ENCODE measurements around the gene LILRA5. TPM values are rescaled to one million over a fixed set of nuclear protein-coding genes. Genes with fewer than 3 reads are reported as not detected.

The LILRA5 gene
- total and polyA plus RNA-seq, 3 experiments from 2014 or later = not detected

DNA sequence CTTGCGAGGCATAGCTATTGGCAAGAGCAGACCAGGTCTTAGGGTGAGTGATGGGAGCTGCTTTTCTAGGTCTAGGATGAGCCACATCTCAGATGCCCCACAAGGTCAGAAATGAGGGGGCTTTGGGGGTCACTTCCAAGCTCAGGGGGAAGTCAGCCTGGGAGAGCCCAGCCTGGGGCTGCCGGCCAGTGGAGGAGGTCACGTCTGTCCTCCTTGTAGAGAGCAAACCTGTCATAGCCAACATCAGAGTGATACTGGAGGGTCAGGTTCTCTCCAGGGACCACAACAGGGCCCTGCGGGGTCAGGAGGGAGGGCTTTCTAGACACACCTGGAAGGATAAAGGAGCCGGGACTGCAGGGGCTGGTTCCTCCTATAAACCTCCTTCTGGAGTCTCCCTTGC is 2.4 kb downstream of the LILRA5 start:
- peak overlapping the region in 1 of 8 donors; percentile 33 for H3K27ac Mint-ChIP-seq
- peaks cover 2% of the 10 kb centered on the region for H3K4me1 ChIP-seq (ENCODE audit: insufficient read depth, low read length)
- CTCF ChIA-PET = no interaction called here
- POLR2A ChIA-PET = no interaction called here
- no peaks in the 10 kb centered on the region for H3K4me1 Mint-ChIP-seq
- H3K36me3 ChIP-seq (ENCODE audit: insufficient read depth, low read length) = no peaks in the 10 kb centered on the region
- H3K27ac ChIP-seq (ENCODE audit: low read depth, low read length) = no peak overlapping the region
- peaks cover 17 to 56% of the 10 kb centered on the region in 2 donors for H3K27me3 Mint-ChIP-seq
- H3K36me3 Mint-ChIP-seq = no peaks in the 10 kb centered on the region
- no peaks in the 10 kb centered on the region for H3K9me3 Mint-ChIP-seq
- H3K9me3 ChIP-seq (ENCODE audit: low read length) = no peaks in the 10 kb centered on the region
- H3K4me3 Mint-ChIP-seq = no peak overlapping the region
- no peaks in the 10 kb centered on the region for H3K27me3 ChIP-seq (ENCODE audit: insufficient read depth, low read length, poor library complexity, severe bottlenecking)
- no peak for DNase-seq
- no peak overlapping the region for H3K4me3 ChIP-seq (ENCODE audit: low read length)

DNA sequence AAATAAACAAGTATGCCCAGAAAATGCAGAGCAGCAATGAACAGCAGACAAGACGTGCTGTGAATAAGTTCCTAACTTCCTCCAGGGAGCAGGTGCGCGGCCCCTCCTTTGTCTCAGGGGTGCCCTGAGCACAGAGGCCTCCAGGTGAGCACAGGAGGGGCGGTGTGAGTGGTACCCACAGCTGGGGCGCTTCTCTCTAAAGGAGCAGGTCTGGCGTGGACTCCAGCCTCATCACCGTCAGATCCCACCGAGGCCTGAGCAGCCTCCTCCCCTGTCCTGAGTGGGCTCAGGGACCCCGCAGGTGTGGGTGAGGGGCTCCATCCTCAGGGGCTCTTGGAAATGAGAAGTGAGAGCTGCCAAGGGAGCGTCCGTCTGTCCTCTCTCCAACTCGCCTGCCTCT is 3.2 kb downstream of the LILRA5 start:
- H3K27me3 ChIP-seq (ENCODE audit: insufficient read depth, low read length, poor library complexity, severe bottlenecking) = no peaks in the 10 kb centered on the region
- H3K27ac Mint-ChIP-seq = no peak overlapping the region
- peaks cover 9% of the 10 kb centered on the region for H3K4me1 ChIP-seq (ENCODE audit: insufficient read depth, low read length)
- ChIA-PET POLR2A (no interaction called here), CTCF (no interaction called here)
- H3K27ac ChIP-seq (ENCODE audit: low read depth, low read length) = no peak overlapping the region
- no peaks in the 10 kb centered on the region for H3K9me3 Mint-ChIP-seq
- peaks cover 0 to 5% (median 3%) of the 10 kb centered on the region in 3 donors for H3K4me1 Mint-ChIP-seq
- no peak overlapping the region for H3K4me3 ChIP-seq (ENCODE audit: low read length)
- H3K27me3 Mint-ChIP-seq = peaks cover 17 to 62% of the 10 kb centered on the region in 2 donors
- H3K9me3 ChIP-seq (ENCODE audit: low read length) = no peaks in the 10 kb centered on the region
- DNase-seq = no peak
- no peak overlapping the region for H3K4me3 Mint-ChIP-seq
- no peaks in the 10 kb centered on the region for H3K36me3 ChIP-seq (ENCODE audit: insufficient read depth, low read length)
- no peaks in the 10 kb centered on the region for H3K36me3 Mint-ChIP-seq

DNA sequence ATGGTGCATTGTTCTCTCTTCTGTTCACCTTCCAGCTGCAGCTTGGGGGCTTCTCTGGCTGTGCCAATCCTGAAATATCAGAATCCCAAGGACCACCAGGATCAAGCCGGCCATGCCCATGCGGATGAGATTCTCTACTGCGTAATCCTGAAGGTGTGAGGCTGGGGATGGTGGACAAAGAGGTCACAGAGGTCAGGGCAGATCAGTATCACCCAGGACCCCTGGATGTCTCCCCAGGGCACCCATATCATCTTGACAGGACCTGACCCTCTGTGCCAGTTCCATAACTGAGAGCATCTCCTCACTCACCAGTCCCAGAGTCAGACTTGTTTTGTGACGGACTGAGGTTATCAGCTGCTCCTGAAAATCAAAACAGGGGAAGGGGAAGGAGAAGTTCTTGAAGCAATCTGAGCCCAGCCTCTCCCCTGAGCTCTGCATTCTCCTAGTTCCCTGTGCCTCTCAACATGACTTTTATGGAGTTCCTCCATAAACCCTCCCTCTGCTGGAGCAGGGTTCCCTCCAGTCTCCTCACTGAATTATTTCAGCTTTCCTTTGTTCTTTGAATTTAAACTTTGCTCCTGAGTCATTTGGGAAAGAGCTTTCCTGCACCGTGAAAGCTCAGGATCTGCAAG is 5.5 kb downstream of the LILRA5 start:
- H3K36me3 Mint-ChIP-seq = no peaks in the 10 kb centered on the region
- POLR2A ChIA-PET = no interaction called here
- Histone ChIP-seq H3K27ac (ENCODE audit: low read depth, low read length) (no peak overlapping the region), H3K27me3 (ENCODE audit: insufficient read depth, low read length, poor library complexity, severe bottlenecking) (no peaks in the 10 kb centered on the region), H3K4me3 (ENCODE audit: low read length) (no peak overlapping the region), H3K9me3 (ENCODE audit: low read length) (no peaks in the 10 kb centered on the region), H3K4me1 (ENCODE audit: insufficient read depth, low read length) (peaks cover 20% of the 10 kb centered on the region), H3K36me3 (ENCODE audit: insufficient read depth, low read length) (no peaks in the 10 kb centered on the region)
- no peaks in the 10 kb centered on the region for H3K9me3 Mint-ChIP-seq
- H3K4me1 Mint-ChIP-seq = peaks cover 0 to 14% (median 10%) of the 10 kb centered on the region in 3 donors
- no peak overlapping the region for H3K27ac Mint-ChIP-seq
- DNase-seq = no peak
- H3K4me3 Mint-ChIP-seq = peak overlapping the region in 1 of 7 donors; percentile 13
- CTCF ChIA-PET = no interaction called here
- H3K27me3 Mint-ChIP-seq = peaks cover 15 to 46% of the 10 kb centered on the region in 2 donors

GRCh38 chr19:54305141-54305540 is 7.8 kb downstream of the LILRA5 start:
- H3K27me3 Mint-ChIP-seq = peaks cover 13 to 34% of the 10 kb centered on the region in 2 donors
- no peak overlapping the region for H3K27ac Mint-ChIP-seq
- Histone ChIP-seq H3K4me1 (ENCODE audit: insufficient read depth, low read length) (peaks cover 20% of the 10 kb centered on the region), H3K36me3 (ENCODE audit: insufficient read depth, low read length) (no peaks in the 10 kb centered on the region), H3K27me3 (ENCODE audit: insufficient read depth, low read length, poor library complexity, severe bottlenecking) (no peaks in the 10 kb centered on the region), H3K4me3 (ENCODE audit: low read length) (no peak overlapping the region), H3K27ac (ENCODE audit: low read depth, low read length) (no peak overlapping the region), H3K9me3 (ENCODE audit: low read length) (no peaks in the 10 kb centered on the region)
- no peak overlapping the region for H3K4me3 Mint-ChIP-seq
- no peaks in the 10 kb centered on the region for H3K9me3 Mint-ChIP-seq
- H3K4me1 Mint-ChIP-seq = peaks cover 0 to 14% (median 10%) of the 10 kb centered on the region in 3 donors
- no peak for DNase-seq
- POLR2A ChIA-PET = no interaction called here
- H3K36me3 Mint-ChIP-seq = no peaks in the 10 kb centered on the region
- CTCF ChIA-PET = no interaction called here

GRCh38 chr19:54302257-54302656 is 10.7 kb downstream of the LILRA5 start:
- no peaks in the 10 kb centered on the region for H3K9me3 Mint-ChIP-seq
- no peaks in the 10 kb centered on the region for H3K36me3 ChIP-seq (ENCODE audit: insufficient read depth, low read length)
- H3K9me3 ChIP-seq (ENCODE audit: low read length) = no peaks in the 10 kb centered on the region
- peaks cover 20% of the 10 kb centered on the region for H3K4me1 ChIP-seq (ENCODE audit: insufficient read depth, low read length)
- no peak for DNase-seq
- H3K27ac ChIP-seq (ENCODE audit: low read depth, low read length) = no peak overlapping the region
- ChIA-PET CTCF (interaction anchor here (0.6 kb wide), 1 partner anchor 58 kb away, joined by 3 read pairs; no protein-coding TSS in a partner anchor), POLR2A (no interaction called here)
- no peaks in the 10 kb centered on the region for H3K36me3 Mint-ChIP-seq
- H3K4me3 ChIP-seq (ENCODE audit: low read length) = no peak overlapping the region
- H3K27me3 ChIP-seq (ENCODE audit: insufficient read depth, low read length, poor library complexity, severe bottlenecking) = no peaks in the 10 kb centered on the region
- peaks cover 16 to 39% of the 10 kb centered on the region in 2 donors for H3K27me3 Mint-ChIP-seq
- H3K4me1 Mint-ChIP-seq = peaks cover 0 to 14% (median 10%) of the 10 kb centered on the region in 3 donors
- H3K27ac Mint-ChIP-seq = no peak overlapping the region
- H3K4me3 Mint-ChIP-seq = no peak overlapping the region

GRCh38 chr19:54299515-54299914 is 13.5 kb downstream of the LILRA5 start:
- peaks cover 0 to 3% (median 0%) of the 10 kb centered on the region in 5 donors for H3K9me3 Mint-ChIP-seq
- CTCF ChIA-PET = no interaction called here
- no peak for DNase-seq

DNA sequence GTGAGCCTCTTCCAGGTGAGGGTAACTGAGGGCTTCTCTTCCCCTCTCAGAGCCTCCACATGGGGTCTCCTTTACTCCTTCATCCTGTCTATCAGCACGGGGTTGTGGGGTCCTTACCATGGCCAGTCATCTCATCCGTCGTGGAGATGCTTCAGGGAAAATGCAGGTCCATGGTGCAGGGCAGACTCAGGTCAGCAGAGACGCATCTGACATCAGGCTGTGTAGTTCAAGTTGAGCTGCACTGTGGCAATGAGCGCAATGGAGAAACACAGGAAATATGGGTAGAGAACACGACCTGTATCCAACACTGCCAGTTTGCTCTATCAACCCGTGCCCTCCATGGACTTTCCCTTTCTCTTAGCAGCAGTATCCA is 13.9 kb downstream of the LILRA5 start:
- Mint-ChIP-seq H3K36me3 (no peaks in the 10 kb centered on the region), H3K27me3 (peaks cover 12 to 26% of the 10 kb centered on the region in 2 donors), H3K4me1 (peaks cover 0 to 6% (median 1%) of the 10 kb centered on the region in 3 donors), H3K4me3 (no peak overlapping the region), H3K9me3 (peaks cover 0 to 7% (median 0%) of the 10 kb centered on the region in 5 donors), H3K27ac (no peak overlapping the region)
- Histone ChIP-seq H3K27ac (ENCODE audit: low read depth, low read length) (no peak overlapping the region), H3K36me3 (ENCODE audit: insufficient read depth, low read length) (no peaks in the 10 kb centered on the region), H3K4me1 (ENCODE audit: insufficient read depth, low read length) (peaks cover 4% of the 10 kb centered on the region), H3K27me3 (ENCODE audit: insufficient read depth, low read length, poor library complexity, severe bottlenecking) (no peaks in the 10 kb centered on the region), H3K4me3 (ENCODE audit: low read length) (no peak overlapping the region), H3K9me3 (ENCODE audit: low read length) (no peaks in the 10 kb centered on the region)
- ChIA-PET CTCF (no interaction called here), POLR2A (no interaction called here)
- no peak for DNase-seq

More at GRCh38 chr19:54299515-54299914, 13.5 kb downstream of the LILRA5 start:
- no peak overlapping the region for H3K27ac Mint-ChIP-seq
- peaks cover 0 to 8% (median 3%) of the 10 kb centered on the region in 3 donors for H3K4me1 Mint-ChIP-seq
- H3K36me3 Mint-ChIP-seq = no peaks in the 10 kb centered on the region
- H3K9me3 ChIP-seq (ENCODE audit: low read length) = no peaks in the 10 kb centered on the region
- no peak overlapping the region for H3K4me3 ChIP-seq (ENCODE audit: low read length)
- H3K36me3 ChIP-seq (ENCODE audit: insufficient read depth, low read length) = no peaks in the 10 kb centered on the region
- no peaks in the 10 kb centered on the region for H3K27me3 ChIP-seq (ENCODE audit: insufficient read depth, low read length, poor library complexity, severe bottlenecking)
- POLR2A ChIA-PET = no interaction called here
- peaks cover 9% of the 10 kb centered on the region for H3K4me1 ChIP-seq (ENCODE audit: insufficient read depth, low read length)
- no peak overlapping the region for H3K27ac ChIP-seq (ENCODE audit: low read depth, low read length)
- H3K27me3 Mint-ChIP-seq = peaks cover 9 to 22% of the 10 kb centered on the region in 2 donors
- no peak overlapping the region for H3K4me3 Mint-ChIP-seq

- Histone ChIP-seq H3K36me3 (ENCODE audit: insufficient read depth, low read length) (no peaks in the 10 kb centered on the region), H3K4me3 (ENCODE audit: low read length) (no peak overlapping the region), H3K9me3 (ENCODE audit: low read length) (no peaks in the 10 kb centered on the region), H3K27ac (ENCODE audit: low read depth, low read length) (no peak overlapping the region), H3K27me3 (ENCODE audit: insufficient read depth, low read length, poor library complexity, severe bottlenecking) (no peaks in the 10 kb centered on the region), H3K4me1 (ENCODE audit: insufficient read depth, low read length) (no peaks in the 10 kb centered on the region)
- Mint-ChIP-seq H3K27me3 (peaks cover 12 to 31% of the 10 kb centered on the region in 2 donors), H3K4me1 (no peaks in the 10 kb centered on the region), H3K9me3 (peaks cover 0 to 9% (median 0%) of the 10 kb centered on the region in 5 donors), H3K4me3 (no peak overlapping the region), H3K36me3 (peaks cover 0 to under 1% (median 0%) of the 10 kb centered on the region in 3 donors), H3K27ac (no peak overlapping the region)
- no peak for DNase-seq
- CTCF ChIA-PET = no interaction called here
- POLR2A ChIA-PET = no interaction called here
These were observed 14.4 kb downstream of the LILRA5 start for GRCh38 chr19:54298357-54299125.

Measured in CD8-positive, alpha-beta memory T cell (primary cell).